HEK293 (cell line): ENCODE results near the gene OTUD1.

Source experiments
- CTCF ChIA-PET: fragments of 350-600 bp; formaldehyde crosslinking; extraction: SDS; loops from one replicate; lab custom pipeline; 2021; ENCODE audit warnings: antibody characterized with exemption; lab: Yijun Ruan, JAX
- POLR2A ChIA-PET: fragments of 300-600 bp; formaldehyde crosslinking; extraction: SDS; loops from one replicate; lab custom pipeline; 2020; ENCODE audit warnings: antibody characterized with exemption, inconsistent platforms; lab: Yijun Ruan, JAX
- H3K27ac ChIP-seq: fragments of 200-500 bp; sonication (Bioruptor generic); 2 replicates; pipeline ENCODE4 v1.5.1; 2014; ENCODE audit warnings: low read depth, low read length, control low read depth, inconsistent platforms; ENCODE audit errors: extremely low read depth
- H3K36me3 ChIP-seq, 2 experiments: fragments of 200-500 bp in 1 of 2; sonication (Bioruptor generic) in 1 of 2; 1 replicate in 1 of 2; 2 replicates in 1 of 2; pipeline ENCODE4 v1.5.1; 2014 to 2017; ENCODE audit warnings: inconsistent platforms in 2 of 2, low read length in 2 of 2; ENCODE audit not compliant: control insufficient read depth in 2 of 2, insufficient read depth in 1 of 2
- H3K4me1 ChIP-seq: fragments of 200-500 bp; sonication (Bioruptor generic); 2 replicates; pipeline ENCODE4 v1.5.1; 2014; ENCODE audit warnings: mild to moderate bottlenecking, low read length, inconsistent platforms; ENCODE audit not compliant: control insufficient read depth, insufficient read depth
- H3K4me3 ChIP-seq: 2 replicates; pipeline ENCODE4 v1.5.1; 2011; ENCODE audit warnings: low read depth, mild to moderate bottlenecking, control low read depth, low read length, moderate library complexity
- H3K9me3 ChIP-seq: fragments of 200-500 bp; sonication (Bioruptor generic); 2 replicates; pipeline ENCODE4 v1.5.1; 2014; ENCODE audit warnings: low read depth, low read length, inconsistent platforms; ENCODE audit not compliant: control insufficient read depth, insufficient read depth
- ELK4 ChIP-seq: IDR thresholded peaks from 2 replicates; pipeline ENCODE4 v1.6.1; 2011; ENCODE audit warnings: mild to moderate bottlenecking, low read depth, low read length, borderline replicate concordance
- IKZF3 ChIP-seq: fragments of 450-650 bp; IDR thresholded peaks from 2 replicates; pipeline ENCODE4 v1.5.0; 2018; ENCODE audit warnings: missing biosample characterization, mild to moderate bottlenecking, missing genetic modification characterization, moderate library complexity
- KLF1 ChIP-seq: fragments of 450-650 bp; formaldehyde crosslinking; IDR thresholded peaks from 2 replicates; pipeline ENCODE4 v1.5.1; 2016; ENCODE audit warnings: missing biosample characterization, missing genetic modification characterization
- KLF10 ChIP-seq: fragments of 450-650 bp; IDR thresholded peaks from 2 replicates; pipeline ENCODE4 v1.5.1; 2018; ENCODE audit warnings: missing biosample characterization, mild to moderate bottlenecking, missing genetic modification characterization
- KLF8 ChIP-seq: fragments of 450-650 bp; formaldehyde crosslinking; IDR thresholded peaks from 2 replicates; pipeline ENCODE4 v1.5.1; 2016; ENCODE audit warnings: missing biosample characterization, missing genetic modification characterization
- OSR2 ChIP-seq: fragments of 450-650 bp; formaldehyde crosslinking; IDR thresholded peaks from 2 replicates; pipeline ENCODE4 v1.5.1; 2016; ENCODE audit warnings: missing biosample characterization, missing genetic modification characterization
- PRDM6 ChIP-seq: fragments of 450-650 bp; formaldehyde crosslinking; IDR thresholded peaks from 2 replicates; pipeline ENCODE4 v1.5.1; 2017; ENCODE audit warnings: missing biosample characterization, missing genetic modification characterization
- SP2 ChIP-seq: fragments of 450-650 bp; formaldehyde crosslinking; IDR thresholded peaks from 2 replicates; pipeline ENCODE4 v1.5.1; 2016; ENCODE audit warnings: missing biosample characterization, missing genetic modification characterization
- TCF7L2 ChIP-seq: IDR thresholded peaks from 2 replicates; pipeline ENCODE4 v1.6.1; 2011; ENCODE audit warnings: low read depth, mild to moderate bottlenecking, inconsistent platforms, low read length, moderate library complexity, borderline replicate concordance
- YY1 ChIP-seq: fragments of 450-650 bp; formaldehyde crosslinking; IDR thresholded peaks from 2 replicates; pipeline ENCODE4 v1.5.1; 2018; ENCODE audit warnings: missing biosample characterization, missing genetic modification characterization
- ZBTB26 ChIP-seq: fragments of 450-650 bp; formaldehyde crosslinking; optimal IDR thresholded peaks from 2 replicates; pipeline ENCODE3; 2016; ENCODE audit warnings: missing biosample characterization, mild to moderate bottlenecking, missing genetic modification characterization
- ZBTB48 ChIP-seq: fragments of 450-650 bp; formaldehyde crosslinking; IDR thresholded peaks from 2 replicates; pipeline ENCODE4 v1.5.1; 2016; ENCODE audit warnings: missing biosample characterization, missing genetic modification characterization
- ZBTB6 ChIP-seq: fragments of 450-650 bp; formaldehyde crosslinking; IDR thresholded peaks from 2 replicates; pipeline ENCODE4 v1.5.1; 2017; ENCODE audit warnings: missing biosample characterization, missing genetic modification characterization
- ZEB2 ChIP-seq: fragments of 450-650 bp; formaldehyde crosslinking; IDR thresholded peaks from 2 replicates; pipeline ENCODE4 v1.5.1; 2016; ENCODE audit warnings: missing biosample characterization, missing genetic modification characterization
- ZNF335 ChIP-seq: fragments of 450-650 bp; formaldehyde crosslinking; conservative IDR thresholded peaks from 2 replicates; pipeline ENCODE4 v1.5.1; 2016; ENCODE audit warnings: missing biosample characterization, missing genetic modification characterization
- ZNF48 ChIP-seq: fragments of 450-650 bp; formaldehyde crosslinking; IDR thresholded peaks from 2 replicates; pipeline ENCODE4 v1.5.1; 2016; ENCODE audit warnings: missing biosample characterization, missing genetic modification characterization
- ZNF514 ChIP-seq: fragments of 450-650 bp; formaldehyde crosslinking; IDR thresholded peaks from 2 replicates; pipeline ENCODE4 v1.5.1; 2016; ENCODE audit warnings: missing biosample characterization, missing genetic modification characterization
- ZNF530 ChIP-seq: fragments of 450-650 bp; formaldehyde crosslinking; IDR thresholded peaks from 2 replicates; pipeline ENCODE4 v1.5.1; 2016; ENCODE audit warnings: low read depth, missing biosample characterization, missing genetic modification characterization
- ZNF610 ChIP-seq: fragments of 450-650 bp; formaldehyde crosslinking; IDR thresholded peaks from 2 replicates; pipeline ENCODE4 v1.5.1; 2016; ENCODE audit warnings: missing biosample characterization, missing genetic modification characterization, borderline replicate concordance
- ZNF76 ChIP-seq: fragments of 450-650 bp; formaldehyde crosslinking; IDR thresholded peaks from 2 replicates; pipeline ENCODE4; 2016; ENCODE audit warnings: low read depth, missing biosample characterization, missing genetic modification characterization, borderline replicate concordance
- ZNF777 ChIP-seq: fragments of 450-650 bp; formaldehyde crosslinking; IDR thresholded peaks from 2 replicates; pipeline ENCODE4 v1.5.1; 2017; ENCODE audit warnings: missing biosample characterization, missing genetic modification characterization, borderline replicate concordance
- ZNF791 ChIP-seq: fragments of 450-650 bp; formaldehyde crosslinking; IDR thresholded peaks from 2 replicates; pipeline ENCODE4 v1.5.1; 2016; ENCODE audit warnings: missing biosample characterization, missing genetic modification characterization
- ZNF843 ChIP-seq: fragments of 450-650 bp; formaldehyde crosslinking; IDR thresholded peaks from 2 replicates; pipeline ENCODE4 v1.5.1; 2016; ENCODE audit warnings: missing biosample characterization, missing genetic modification characterization

Gene OTUD1

GRCh38 chr10:23422003-23422411 lies 16.9 kb upstream of the OTUD1 start:
- no peak overlapping the region for H3K27ac ChIP-seq
- TF ChIP-seq ZNF777 (tag by site-specific recombination) (no peak), KLF8 (tag by site-specific recombination) (0 out of 2 replicates have a peak, but pooled peaks have one; percentile 16), ZBTB26 (tag by site-specific recombination) (no peak), ZNF843 (tag by site-specific recombination) (peak; percentile 42; the same call in 1 of the 2 replicates), TCF7L2 (peak; percentile 71; the same call in 1 of the 2 replicates), ZEB2 (tag by site-specific recombination) (0 out of 2 replicates have a peak, but pooled peaks have one; percentile 40), ZNF514 (tag by site-specific recombination) (no peak), SP2 (no peak), ZNF48 (tag by site-specific recombination) (no peak), PRDM6 (peak; percentile 31; the same call in 1 of the 2 replicates), IKZF3 (tag by site-specific recombination) (0 out of 2 replicates have a peak, but pooled peaks have one; percentile 25), OSR2 (tag by site-specific recombination) (peak; percentile 61; the same call in 1 of the 2 replicates), ZNF335 (tag by site-specific recombination) (no peak), KLF10 (0 out of 2 replicates have a peak, but pooled peaks have one; percentile 15)
- peaks cover 6% of the 10 kb centered on the region for H3K4me1 ChIP-seq
- ChIA-PET POLR2A (no interaction called here), CTCF (interaction anchor here (0.6 kb wide), 2 partner anchors 107 to 569 kb away, joined by 3 to 4 read pairs; no protein-coding TSS in a partner anchor)
- H3K4me3 ChIP-seq: no peak overlapping the region
- H3K9me3 ChIP-seq: no peaks in the 10 kb centered on the region
- no peaks in the 10 kb centered on the region for H3K36me3 ChIP-seq

GRCh38 chr10:23432166-23432565 lies 6.7 kb upstream of the OTUD1 start:
- TF ChIP-seq ZBTB48 (tag by site-specific recombination): no peak
- no peak for TF ChIP-seq ZBTB6 (tag by site-specific recombination)
- TF ChIP-seq ZNF530 (tag by site-specific recombination): no peak
- TF ChIP-seq KLF1 (tag by site-specific recombination): peak; percentile 54; the same call in 1 of the 2 replicates
- no peak for TF ChIP-seq ELK4
- TF ChIP-seq ZNF791: no peak
- no peak for TF ChIP-seq ZNF610 (tag by site-specific recombination)
- TF ChIP-seq YY1 (tag by site-specific recombination): no peak
- no peak for TF ChIP-seq ZNF76 (tag by site-specific recombination)
- POLR2A ChIA-PET: no interaction called here
- no peaks in the 10 kb centered on the region for H3K36me3 ChIP-seq
- H3K27ac ChIP-seq: no peak overlapping the region
- no peak overlapping the region for H3K4me3 ChIP-seq
- H3K4me1 ChIP-seq: no peaks in the 10 kb centered on the region
- no peaks in the 10 kb centered on the region for H3K9me3 ChIP-seq
- CTCF ChIA-PET: interaction anchor here (0.6 to 1.2 kb wide), 2 partner anchors 24 to 117 kb away, joined by 3 read pairs; no protein-coding TSS in a partner anchor
